D341Med (cell line): Measurements from ENCODE around the gene NUP214.

Source experiments
- DNase-seq: peaks from one replicate; pipeline ENCODE4 v3.0.0; 2012; ENCODE audit warnings: low spot score

NUP214 gene

DNA sequence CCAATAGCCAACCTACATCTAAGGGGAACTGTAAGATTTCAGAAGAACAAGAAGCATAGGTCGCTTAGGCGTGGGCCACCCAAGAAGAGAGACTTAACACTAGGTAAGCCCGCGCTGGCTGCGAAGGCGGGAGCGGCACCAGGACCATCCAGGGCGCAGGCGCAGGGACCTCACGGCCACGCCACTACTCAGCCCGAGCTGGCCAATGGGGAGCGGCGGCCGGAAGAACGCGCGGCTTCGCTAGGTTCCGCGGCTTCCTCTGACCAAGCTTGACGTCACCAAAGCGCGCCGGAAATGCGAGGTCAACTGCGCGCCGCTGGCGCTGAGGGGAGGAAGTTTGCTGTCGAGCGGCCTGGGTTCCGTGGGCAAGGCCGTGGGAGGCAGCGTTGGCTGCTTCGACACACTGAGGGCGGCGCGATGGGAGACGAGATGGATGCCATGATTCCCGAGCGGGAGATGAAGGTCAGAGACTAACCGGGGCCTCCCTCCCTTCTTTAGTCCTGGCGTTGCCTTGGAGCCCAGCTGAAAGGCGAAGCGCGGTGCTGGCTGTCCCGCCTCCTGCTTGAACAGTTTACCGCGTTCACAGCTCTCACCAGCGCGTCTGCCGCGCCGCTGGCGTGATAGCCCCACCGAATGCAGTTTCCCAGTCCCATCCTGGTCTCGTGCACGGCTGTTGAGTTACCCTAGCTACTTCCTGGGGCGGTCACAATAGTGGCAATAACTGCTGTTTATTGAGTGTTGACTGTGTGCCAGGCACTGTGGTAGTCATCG lies at the start of gene NUP214:
Gene NUP214, plus strand, starts transcription at position 299 of the 771 bp plus-strand sequence. Its CDS starts 119 bp downstream, at position 418.
- peak; percentile 99 for DNase-seq

DNA sequence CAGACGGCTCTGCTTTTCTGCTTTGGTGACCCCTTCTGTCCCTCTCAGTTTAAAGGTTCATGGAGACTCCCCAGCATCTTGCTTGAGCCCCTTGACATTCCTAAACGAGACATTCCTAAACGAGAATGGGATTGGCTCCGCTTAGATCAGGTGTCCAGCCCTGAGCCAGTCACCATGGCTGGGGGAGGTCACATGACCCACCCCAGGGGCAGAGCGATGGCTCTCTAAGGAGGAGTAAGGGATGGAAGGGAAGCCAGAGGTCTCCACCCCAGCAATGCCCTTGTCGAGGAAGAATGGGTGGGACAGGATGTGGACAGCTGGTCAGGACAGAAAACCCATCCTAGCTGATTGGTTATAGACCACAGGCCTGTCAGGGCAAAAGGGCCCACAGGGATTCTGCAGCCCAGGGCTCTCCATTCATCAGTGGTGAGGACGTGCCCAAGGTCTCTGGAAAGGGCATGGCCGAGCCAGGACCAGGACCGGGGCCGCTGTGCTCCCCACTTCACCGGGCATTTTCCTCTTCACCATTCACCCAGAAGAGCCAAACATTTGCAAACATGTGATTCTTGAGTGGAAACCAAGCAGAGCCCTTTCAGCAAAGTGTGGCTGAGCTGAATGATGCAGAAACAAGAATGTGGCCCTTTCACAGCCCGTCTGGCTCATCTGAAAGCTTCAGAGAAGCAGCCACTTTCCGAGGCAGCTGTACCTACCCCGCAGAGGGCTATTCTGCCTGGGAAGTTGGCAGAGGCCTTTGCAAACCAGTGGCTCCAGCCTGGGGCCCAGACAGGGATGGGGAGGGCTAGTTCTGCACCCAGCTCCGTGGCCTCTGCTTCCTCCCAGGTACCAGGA lies 48.8 kb upstream of the NUP214 start:
- no peak for DNase-seq

DNA sequence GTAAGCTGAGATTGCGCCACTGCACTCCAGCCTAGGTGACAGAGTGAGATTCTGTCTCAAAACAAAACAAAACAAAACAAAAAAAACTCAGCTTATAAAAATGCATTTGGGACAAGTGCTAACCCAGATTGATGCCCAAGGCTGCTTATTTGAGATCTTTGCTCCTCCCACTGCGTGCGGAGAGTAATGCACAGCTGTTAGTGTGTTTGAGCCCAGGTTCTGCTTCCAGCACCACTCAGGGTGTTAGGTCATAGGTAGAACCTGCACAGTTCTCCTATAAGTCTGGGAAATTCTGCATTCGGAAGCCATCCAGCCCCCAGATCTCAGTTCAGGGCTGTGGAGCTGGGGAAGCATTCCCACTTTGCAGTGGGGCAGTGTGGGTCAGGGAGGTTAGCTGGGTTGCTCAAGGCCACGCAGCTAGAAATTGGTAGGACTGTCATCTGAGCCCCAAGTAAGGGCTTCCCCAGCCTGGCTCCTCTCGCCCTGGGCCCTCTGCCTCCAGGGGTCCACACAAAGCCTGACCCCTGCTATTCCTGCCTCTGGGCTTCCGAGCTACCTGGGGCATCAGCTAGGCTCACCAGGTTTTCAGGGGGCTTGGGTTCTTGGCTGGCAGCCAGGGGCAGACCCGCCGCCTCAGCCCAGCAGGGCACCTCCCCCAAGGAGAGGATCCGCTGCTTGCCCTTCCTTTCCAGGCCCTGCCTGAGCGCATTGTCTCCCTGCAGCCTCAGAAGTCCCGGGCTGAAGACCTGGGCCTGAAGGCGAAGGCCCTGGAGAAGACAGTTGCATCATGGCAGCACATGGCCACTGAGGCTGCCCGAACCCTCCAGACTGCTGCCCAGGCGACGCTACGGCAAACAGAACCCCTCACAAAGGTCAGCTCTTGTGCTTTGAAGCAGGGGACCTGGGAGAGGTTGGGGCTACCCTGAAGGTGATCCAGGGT lies 46.7 kb upstream of the NUP214 start:
- DNase-seq = no peak

DNA sequence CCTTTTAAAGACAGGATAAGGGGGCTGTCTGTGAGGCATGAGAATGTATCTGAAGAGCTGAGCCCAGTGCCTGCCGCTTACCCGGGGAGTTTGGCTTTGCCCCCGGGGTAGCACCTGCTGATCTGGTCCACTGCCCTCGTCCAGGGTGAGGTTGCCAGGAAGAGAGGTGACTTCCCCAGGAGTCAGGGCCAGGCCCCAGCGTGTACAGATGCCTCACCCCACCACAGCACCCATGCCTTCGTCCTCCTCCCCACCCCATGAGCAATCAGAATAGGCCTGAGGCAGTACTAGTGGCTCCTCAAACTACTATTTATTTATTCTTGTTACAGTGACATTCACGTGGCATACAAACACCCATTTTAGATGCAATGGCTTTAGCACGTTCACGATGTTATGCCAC lies 44.8 kb upstream of the NUP214 start:
- DNase-seq = no peak

DNA sequence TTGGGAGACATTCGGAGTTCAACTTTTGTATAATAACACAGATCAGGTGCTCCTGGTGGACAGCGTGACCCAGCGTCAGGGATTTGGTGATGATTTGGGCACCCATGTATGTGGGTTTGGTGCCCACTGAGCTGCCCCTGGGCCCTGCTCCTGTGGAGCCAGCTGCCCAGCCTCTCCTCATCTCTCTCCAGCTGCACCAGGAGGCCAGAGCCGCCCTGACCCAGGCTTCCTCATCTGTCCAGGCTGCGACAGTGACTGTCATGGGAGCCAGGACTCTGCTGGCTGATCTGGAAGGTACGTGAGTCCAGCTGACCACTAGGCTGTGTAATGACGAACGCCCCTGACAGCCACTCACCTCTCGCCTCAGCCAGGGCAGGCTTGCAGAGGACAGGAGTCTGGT lies 43.5 kb upstream of the NUP214 start:
- DNase-seq = no peak

DNA sequence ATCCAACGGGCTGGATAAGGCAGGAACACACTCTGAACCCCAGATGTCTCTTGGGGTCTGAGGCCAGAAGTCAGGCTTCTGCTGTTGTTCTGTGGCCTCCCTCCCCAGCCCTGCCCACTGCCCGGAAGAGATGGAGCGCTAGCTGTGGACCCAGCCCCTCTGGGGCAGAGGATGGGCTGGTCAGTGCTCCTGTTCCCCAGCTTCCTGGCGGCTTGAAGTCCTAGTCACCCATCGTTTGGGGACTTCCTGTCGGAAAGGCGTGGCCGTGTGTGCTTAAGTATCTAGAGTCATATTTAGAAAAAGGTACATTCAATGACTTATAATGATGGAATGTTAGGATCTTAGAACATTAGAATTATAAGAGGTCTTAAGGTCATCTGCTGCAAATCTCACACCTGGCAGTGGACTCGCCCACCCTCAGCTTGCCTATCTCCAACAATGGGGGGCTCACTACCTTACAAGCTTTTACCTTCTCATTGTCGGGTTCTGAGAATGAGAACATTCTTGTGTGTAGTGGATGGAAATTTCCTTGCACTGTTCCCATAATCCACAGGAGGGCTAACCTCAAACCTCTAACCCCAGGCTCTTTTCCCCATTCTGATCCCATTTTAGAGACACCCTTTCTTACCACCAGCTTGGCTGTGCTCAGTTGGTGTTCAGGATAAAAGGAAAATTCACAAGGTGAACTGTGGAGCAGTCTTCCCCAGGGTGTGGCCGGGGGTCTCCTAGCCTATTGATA lies 42.4 kb upstream of the NUP214 start:
- DNase-seq = no peak

DNA sequence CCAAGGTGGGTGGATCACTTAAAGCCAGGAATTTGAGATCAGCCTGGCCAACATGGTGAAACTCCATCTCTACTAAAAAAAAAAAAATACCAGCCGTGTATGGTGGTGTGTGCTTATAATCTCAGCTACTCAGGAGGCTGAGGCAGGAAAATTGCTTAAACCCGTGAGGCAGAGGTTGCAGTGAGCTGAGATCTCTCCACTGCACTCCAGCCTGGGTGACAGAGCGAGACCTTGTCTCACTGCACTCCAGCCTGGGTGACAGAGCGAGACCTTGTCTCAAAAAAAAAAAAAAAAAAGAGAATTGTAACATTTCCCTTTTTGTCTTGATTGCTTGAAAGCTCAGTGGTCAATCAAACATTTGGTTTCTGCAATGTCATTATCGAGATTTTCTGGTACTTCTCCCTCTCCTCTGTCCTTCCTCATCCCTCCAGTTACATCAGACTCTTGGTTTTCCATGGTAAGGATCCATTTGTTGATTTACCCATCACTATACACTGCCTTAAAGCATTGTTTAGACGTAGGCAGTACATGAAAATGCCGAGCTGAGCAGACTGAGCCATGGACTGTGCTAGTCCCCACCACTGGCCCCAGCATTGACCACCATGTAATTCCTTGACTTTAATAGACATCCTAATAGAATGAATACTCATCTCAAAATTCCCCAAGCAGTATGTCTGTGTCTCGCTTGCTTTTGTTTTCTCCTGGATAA lies 40.6 kb upstream of the NUP214 start:
- DNase-seq = no peak

DNA sequence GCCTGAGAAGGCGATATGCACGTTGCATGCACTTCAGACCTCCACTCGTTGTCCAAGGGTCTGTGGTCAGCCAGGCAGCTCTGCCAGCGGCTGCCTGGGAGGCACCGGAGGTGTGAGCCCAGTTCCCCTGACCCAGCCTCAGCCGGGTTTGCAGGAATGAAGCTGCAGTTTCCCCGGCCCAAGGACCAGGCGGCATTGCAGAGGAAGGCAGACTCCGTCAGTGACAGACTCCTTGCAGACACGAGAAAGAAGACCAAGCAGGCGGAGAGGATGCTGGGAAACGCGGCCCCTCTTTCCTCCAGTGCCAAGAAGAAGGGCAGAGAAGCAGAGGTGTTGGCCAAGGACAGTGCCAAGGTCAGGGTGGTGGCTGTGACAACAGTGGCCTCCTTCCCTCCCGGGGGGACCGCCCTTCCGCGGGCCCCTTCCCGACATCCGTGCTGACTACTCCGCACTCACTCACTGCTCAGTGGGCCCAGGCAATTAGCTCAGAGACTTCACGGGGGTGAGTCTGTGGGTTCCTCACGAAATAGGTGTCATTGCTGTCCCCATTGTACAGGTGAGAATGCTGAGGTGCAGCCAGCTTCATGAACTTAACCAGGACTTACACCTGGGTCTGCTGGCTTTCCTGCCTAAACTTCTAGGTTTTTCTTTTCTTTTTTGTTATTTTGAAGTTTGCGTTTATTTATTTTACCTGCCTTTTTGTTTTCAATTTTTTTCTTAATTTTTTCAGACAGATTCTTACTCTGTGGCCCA lies 39.8 kb upstream of the NUP214 start:
- DNase-seq = no peak

DNA sequence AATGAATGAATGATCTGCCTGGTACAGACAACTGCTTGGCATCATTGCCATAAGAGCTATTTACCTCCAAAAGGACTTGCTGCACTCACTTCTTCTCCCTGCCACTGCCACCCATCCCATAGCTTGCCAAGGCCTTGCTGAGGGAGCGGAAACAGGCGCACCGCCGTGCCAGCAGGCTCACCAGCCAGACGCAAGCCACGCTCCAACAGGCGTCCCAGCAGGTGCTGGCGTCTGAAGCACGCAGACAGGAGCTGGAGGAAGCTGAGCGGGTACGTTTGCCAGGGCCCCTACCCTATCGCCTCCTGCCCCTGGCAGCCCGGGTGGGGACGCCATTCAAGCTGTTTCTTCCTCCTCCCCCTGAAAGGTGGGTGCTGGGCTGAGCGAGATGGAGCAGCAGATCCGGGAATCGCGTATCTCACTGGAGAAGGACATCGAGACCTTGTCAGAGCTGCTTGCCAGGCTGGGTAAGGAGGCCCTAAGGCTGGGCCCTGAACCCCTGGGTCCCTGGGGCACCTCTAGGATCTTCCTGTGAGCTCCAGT lies 38.0 kb upstream of the NUP214 start:
- no peak for DNase-seq

DNA sequence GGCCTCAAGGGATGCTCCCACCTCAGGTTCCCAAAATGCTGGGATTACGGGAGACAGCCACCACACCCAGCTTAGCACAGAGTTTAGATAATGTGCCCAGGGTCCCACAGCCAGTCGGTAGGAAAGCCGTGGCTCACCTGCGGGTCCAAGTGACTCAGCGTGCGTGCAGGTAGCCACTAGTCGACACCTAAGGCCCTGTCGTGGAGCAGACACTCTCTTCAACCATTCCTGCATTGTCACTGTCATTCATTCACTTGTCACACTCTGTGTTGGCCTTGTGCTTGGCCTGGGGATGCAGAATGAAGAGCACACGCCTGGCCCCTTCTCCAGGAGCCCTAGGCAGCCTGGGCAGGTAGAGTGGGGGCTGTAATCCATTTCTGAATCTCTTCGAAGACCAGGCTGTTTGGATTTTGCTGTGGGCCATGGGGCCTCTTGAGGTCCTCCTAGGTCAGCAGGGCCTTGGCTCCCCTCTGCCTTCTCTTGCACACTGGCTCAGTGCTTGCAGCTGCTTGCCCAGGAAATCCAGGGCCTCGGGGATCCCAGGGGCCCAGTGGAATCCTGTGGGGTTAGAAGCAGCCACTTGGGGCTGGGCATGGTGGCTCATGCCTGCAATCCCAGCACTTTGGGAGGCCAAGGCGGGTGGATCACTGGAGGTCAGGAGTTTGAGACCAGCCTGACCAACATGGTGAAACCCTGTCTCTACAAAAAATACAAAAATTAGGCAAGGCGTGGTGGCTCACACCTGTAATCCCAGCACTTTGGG lies 35.2 kb upstream of the NUP214 start:
- no peak for DNase-seq

DNA sequence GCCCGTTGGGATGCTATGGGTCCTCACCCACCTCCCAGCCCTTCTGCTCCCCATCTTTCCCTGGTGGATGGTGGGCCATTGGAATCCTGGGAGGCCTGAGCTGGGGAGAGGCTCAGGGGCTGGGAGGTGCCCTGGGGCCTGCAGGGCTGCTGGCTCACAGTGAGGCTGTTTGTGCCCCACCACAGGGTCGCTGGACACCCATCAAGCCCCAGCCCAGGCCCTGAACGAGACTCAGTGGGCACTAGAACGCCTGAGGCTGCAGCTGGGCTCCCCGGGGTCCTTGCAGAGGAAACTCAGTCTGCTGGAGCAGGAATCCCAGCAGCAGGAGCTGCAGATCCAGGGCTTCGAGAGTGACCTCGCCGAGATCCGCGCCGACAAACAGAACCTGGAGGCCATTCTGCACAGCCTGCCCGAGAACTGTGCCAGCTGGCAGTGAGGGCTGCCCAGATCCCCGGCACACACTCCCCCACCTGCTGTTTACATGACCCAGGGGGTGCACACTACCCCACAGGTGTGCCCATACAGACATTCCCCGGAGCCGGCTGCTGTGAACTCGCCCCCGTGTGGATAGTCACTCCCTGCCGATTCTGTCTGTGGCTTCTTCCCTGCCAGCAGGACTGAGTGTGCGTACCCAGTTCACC lies 33.9 kb upstream of the NUP214 start:
- no peak for DNase-seq

DNA sequence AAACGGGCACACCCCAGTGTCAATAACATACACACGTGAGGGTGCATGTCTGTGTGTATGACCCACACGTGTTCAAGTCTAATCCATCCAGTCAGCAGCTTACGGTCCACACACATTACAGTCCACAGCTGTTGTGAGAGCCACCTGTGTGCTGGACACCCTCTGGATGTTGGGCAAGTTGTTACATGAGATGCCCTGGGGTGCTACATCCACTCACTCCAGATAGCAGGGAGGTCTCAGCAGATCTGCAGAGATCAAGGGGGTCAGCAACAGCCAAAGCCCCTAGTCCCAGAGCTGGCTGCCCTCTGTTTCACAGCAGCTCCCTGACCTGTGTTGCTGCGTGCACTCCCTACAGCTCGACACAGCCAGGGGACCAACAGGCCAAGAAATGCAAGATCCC lies 33.4 kb upstream of the NUP214 start:
- DNase-seq = no peak

DNA sequence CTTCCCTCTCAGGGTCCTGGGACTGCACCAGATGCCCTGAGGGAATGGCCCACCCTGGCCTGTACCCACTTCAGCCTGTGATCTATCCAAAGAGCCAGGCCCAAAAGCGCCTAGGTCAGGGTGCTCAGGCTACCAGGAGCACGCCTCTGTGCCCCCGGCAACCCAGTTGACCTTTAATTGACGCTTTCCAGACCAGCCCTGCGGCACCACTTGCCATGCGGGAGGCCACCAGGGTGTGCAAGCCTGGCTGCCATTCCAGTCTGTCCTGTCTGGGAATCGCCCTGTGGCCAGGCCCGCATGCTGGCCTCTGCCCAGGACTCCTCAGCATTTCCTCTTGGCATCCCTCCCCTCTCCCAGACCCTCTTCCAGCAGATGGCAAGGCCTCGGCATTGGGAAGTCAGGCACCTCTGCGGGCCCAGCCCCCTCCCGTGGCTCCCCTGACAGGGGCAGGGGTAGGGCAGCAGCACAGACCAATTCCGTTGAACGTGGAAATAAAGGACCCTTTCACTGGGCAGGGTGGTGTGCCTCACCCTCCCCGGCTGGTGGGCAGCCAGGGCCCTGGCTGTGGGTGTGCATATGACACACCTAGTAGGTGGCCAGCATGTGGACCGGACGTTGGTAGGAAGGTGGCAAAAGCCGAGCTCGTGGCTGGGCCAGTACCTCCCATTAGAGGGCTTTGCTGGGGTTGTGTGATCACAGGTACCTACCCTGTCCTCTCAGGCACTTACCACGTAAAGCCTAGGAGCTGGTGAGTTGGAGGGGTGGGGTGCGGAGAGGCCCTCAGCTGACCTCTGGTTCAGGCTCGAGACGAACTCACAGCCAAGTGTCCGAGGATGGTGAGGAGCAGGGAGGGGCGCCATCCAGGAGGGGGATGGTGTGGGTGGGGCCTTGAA lies 32.6 kb upstream of the NUP214 start:
- no peak for DNase-seq

DNA sequence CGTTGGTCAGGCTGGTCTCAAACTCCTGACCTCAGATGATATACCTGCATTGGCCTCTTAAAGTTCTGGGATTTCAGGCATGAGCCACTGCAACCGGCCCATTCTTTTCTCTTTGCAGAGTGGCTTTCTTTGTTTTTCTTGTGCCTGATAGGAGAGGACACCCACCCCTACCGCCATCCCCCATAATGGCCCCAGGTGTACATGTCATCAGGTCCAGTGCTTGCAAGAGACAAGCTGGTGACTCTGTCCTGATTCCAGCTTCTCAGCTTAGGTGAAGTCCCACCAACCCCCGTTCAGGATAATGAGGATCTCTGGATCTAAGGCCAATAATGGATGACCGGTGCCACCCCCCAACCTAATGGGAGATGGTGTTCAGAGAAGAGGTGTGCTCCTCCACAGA lies 31.4 kb upstream of the NUP214 start:
- DNase-seq = no peak

DNA sequence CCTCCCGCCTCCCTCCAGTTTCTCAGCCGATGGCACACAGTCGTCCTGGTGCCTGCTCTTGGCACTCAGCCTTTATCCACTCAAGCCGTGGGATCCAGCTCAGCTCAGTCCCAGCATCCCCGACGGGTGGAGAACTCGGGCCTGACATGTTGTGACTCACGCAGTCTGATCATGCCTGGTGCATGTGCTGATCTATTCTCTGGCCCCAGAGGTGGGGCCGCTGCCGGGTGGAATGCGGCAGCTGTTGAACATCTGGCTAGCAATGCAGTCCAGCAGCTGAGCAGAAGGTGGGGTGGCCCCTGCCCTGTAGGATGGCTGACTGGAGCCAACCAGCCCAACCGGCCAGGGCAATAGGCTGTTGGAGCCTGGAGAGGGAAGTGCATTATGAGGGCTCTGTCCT lies 30.8 kb upstream of the NUP214 start:
- DNase-seq = no peak

DNA sequence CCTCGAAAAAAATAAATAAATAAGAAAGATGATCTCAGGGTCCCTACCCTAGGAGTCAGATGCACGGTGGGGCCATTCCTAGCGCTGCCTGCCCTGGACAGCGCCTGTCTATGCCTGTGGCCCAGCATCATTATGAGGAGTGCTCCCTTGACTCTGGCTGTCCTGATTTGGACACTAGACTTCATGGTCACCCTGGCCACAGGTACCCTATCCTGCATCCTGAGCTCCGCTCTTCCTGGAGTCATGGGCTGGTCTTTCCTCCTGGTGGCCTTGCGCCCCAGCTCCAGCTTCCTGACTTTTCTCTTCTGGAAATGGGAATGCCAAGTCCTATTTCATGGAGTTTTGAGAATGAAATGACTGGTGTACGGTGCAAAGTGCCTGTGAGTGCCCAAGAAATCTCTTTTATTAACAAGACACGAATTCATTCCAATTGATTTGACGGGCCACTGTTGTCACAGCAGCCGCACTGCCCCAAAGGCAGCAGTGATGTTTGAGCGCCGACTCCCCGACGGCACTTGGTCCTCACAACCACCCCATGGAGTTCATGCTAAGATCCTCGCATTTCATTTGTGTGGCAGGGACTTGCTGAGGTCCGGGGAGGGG lies 29.6 kb upstream of the NUP214 start:
- DNase-seq = no peak
